NCI-H446 (cell line): Measurements from ENCODE around the gene C22orf31.

Source experiments
- DNase-seq, 2 experiments: peaks; one replicate each; lab custom pipeline; 2025; lab: John Stamatoyannopoulos, UW

C22orf31 gene

GRCh38 chr22:29029202-29030000, 32.2 kb downstream of the C22orf31 start:
- DNase-seq, result no peak

GRCh38 chr22:29028468-29028867, 33.2 kb downstream of the C22orf31 start:
- DNase-seq, result no peak

GRCh38 chr22:29026579-29026978, 35.1 kb downstream of the C22orf31 start:
- DNase-seq, result no peak

GRCh38 chr22:29023172-29023796, 38.3 kb downstream of the C22orf31 start:
- no peak for DNase-seq

GRCh38 chr22:29022101-29022817, 39.4 kb downstream of the C22orf31 start:
- DNase-seq, result no peak

- DNase-seq, result no peak
Measured at GRCh38 chr22:29018293-29019189, 43.1 kb downstream of the C22orf31 start.

GRCh38 chr22:29016067-29016938, 45.3 kb downstream of the C22orf31 start:
- DNase-seq, result no peak

- DNase-seq, result no peak
Measured at GRCh38 chr22:29014773-29015172, 46.9 kb downstream of the C22orf31 start.

- no peak for DNase-seq
Measured at GRCh38 chr22:29014293-29014692, 47.3 kb downstream of the C22orf31 start.

GRCh38 chr22:29012952-29013351, 48.7 kb downstream of the C22orf31 start:
- DNase-seq, result no peak

GRCh38 chr22:29012101-29012433, 49.6 kb downstream of the C22orf31 start:
- no peak for DNase-seq

- peak in 1 of 2 experiments; percentile 66 for DNase-seq
Measured at GRCh38 chr22:29011240-29012100, 50.2 kb downstream of the C22orf31 start.

- no peak for DNase-seq
Measured at GRCh38 chr22:29009148-29009547, 52.5 kb downstream of the C22orf31 start.
